NCI-H345 (cell line): ENCODE measurements around the gene AHDC1.

Source experiments
- DNase-seq: peaks from one replicate; lab custom pipeline; 2025; lab: John Stamatoyannopoulos, UW

AHDC1 gene

GRCh38 chr1:27576806-27577227 lies 27.1 kb downstream of the AHDC1 start:
- DNase-seq, result no peak

- no peak for DNase-seq
Observed at GRCh38 chr1:27575840-27576331, 28.1 kb downstream of the AHDC1 start.

GRCh38 chr1:27574871-27575831 lies 28.8 kb downstream of the AHDC1 start:
- DNase-seq, result no peak

GRCh38 chr1:27574001-27574781 lies 29.8 kb downstream of the AHDC1 start:
- DNase-seq, result no peak

GRCh38 chr1:27572679-27573426 lies 31.1 kb downstream of the AHDC1 start:
- no peak for DNase-seq

- no peak for DNase-seq
Observed at GRCh38 chr1:27572019-27572678, 31.8 kb downstream of the AHDC1 start.

- no peak for DNase-seq
Observed at GRCh38 chr1:27571439-27572018, 32.4 kb downstream of the AHDC1 start.

GRCh38 chr1:27570784-27571183 lies 33.2 kb downstream of the AHDC1 start:
- DNase-seq, result no peak

- no peak for DNase-seq
Observed at GRCh38 chr1:27570356-27570755, 33.6 kb downstream of the AHDC1 start.

GRCh38 chr1:27569506-27570291 lies 34.2 kb downstream of the AHDC1 start:
- no peak for DNase-seq

- no peak for DNase-seq
Observed at GRCh38 chr1:27569088-27569460, 34.9 kb downstream of the AHDC1 start.

- DNase-seq, result peak; percentile 95
Observed at GRCh38 chr1:27568300-27569087, 35.5 kb downstream of the AHDC1 start.

GRCh38 chr1:27567971-27568299 lies 36.0 kb downstream of the AHDC1 start:
- no peak for DNase-seq

- no peak for DNase-seq
Observed at GRCh38 chr1:27567146-27567526, 36.8 kb downstream of the AHDC1 start.

GRCh38 chr1:27566462-27567145 lies 37.3 kb downstream of the AHDC1 start:
- no peak for DNase-seq

GRCh38 chr1:27564710-27565649 lies 39.0 kb downstream of the AHDC1 start:
- no peak for DNase-seq

- no peak for DNase-seq
Observed at GRCh38 chr1:27563591-27564471, 40.1 kb downstream of the AHDC1 start.
